Osteocyte (in vitro differentiated cells): Measurements from ENCODE around the gene ACLY. TPM values are rescaled to one million over a fixed set of nuclear protein-coding genes. Genes with fewer than 3 reads are reported as not detected.
A peak's percentile ranks its signal among the peaks of the same experiment; 100 is the strongest.

Experiments used
- DNase-seq: peaks from one replicate; pipeline ENCODE4 v3.0.0; 2021; ENCODE audit warnings: mixed read lengths; ENCODE audit not compliant: unreplicated experiment; ENCODE audit errors: extremely low spot score
- H3K27ac Mint-ChIP-seq: one replicate; pipeline ENCODE4 v1.8.0; 2021; ENCODE audit warnings: mild to moderate bottlenecking, mixed read lengths; ENCODE audit not compliant: unreplicated experiment
- H3K27me3 Mint-ChIP-seq: one replicate; pipeline ENCODE4 v1.8.0; 2021; ENCODE audit warnings: mixed read lengths; ENCODE audit not compliant: unreplicated experiment
- H3K36me3 Mint-ChIP-seq: one replicate; pipeline ENCODE4 v1.8.0; 2021; ENCODE audit warnings: mixed read lengths; ENCODE audit not compliant: unreplicated experiment
- H3K4me1 Mint-ChIP-seq: one replicate; pipeline ENCODE4 v1.8.0; 2021; ENCODE audit warnings: mixed read lengths; ENCODE audit not compliant: unreplicated experiment
- H3K4me3 Mint-ChIP-seq: one replicate; pipeline ENCODE4 v1.8.0; 2021; ENCODE audit warnings: mild to moderate bottlenecking, moderate library complexity, mixed read lengths; ENCODE audit not compliant: unreplicated experiment
- H3K9me3 Mint-ChIP-seq: one replicate; pipeline ENCODE4 v1.8.0; 2021; ENCODE audit warnings: mixed read lengths; ENCODE audit not compliant: unreplicated experiment
- CTCF ChIP-seq: fragments of 200-600 bp; sonication (generic); IDR thresholded peaks from 2 replicates; pipeline ENCODE4 v1.5.0; 2021; ENCODE audit warnings: antibody characterized with exemption, mild to moderate bottlenecking, moderate library complexity
- total RNA-seq: library from RNA; stranded (reverse); gene quantifications from 2 replicates; pipeline ENCODE4 v1.2.1, GENCODE V29; 2021

Gene ACLY
- total RNA-seq, 1 donor from 2014 or later = 141 TPM

- H3K4me3 Mint-ChIP-seq = no peak overlapping the region
- no peak for TF ChIP-seq CTCF
- H3K4me1 Mint-ChIP-seq = peaks cover 48% of the 10 kb centered on the region
- no peak for DNase-seq
- no peaks in the 10 kb centered on the region for H3K9me3 Mint-ChIP-seq
- peak overlapping the region; percentile 69 for H3K27ac Mint-ChIP-seq
- peaks cover 32% of the 10 kb centered on the region for H3K36me3 Mint-ChIP-seq
- H3K27me3 Mint-ChIP-seq = no peaks in the 10 kb centered on the region
These were observed 3.7 kb downstream of the ACLY start for GRCh38 chr17:41915020-41915419.

- H3K27me3 Mint-ChIP-seq = no peaks in the 10 kb centered on the region
- no peak overlapping the region for H3K4me3 Mint-ChIP-seq
- H3K27ac Mint-ChIP-seq = peak overlapping the region; percentile 48
- peaks cover 38% of the 10 kb centered on the region for H3K36me3 Mint-ChIP-seq
- peaks cover 45% of the 10 kb centered on the region for H3K4me1 Mint-ChIP-seq
- TF ChIP-seq CTCF = no peak
- no peaks in the 10 kb centered on the region for H3K9me3 Mint-ChIP-seq
- DNase-seq = no peak
These were observed 4.4 kb downstream of the ACLY start for GRCh38 chr17:41914358-41914766.

GRCh38 chr17:41913798-41914197, 5.0 kb downstream of the ACLY start:
- no peak overlapping the region for H3K4me3 Mint-ChIP-seq
- DNase-seq = no peak
- no peaks in the 10 kb centered on the region for H3K27me3 Mint-ChIP-seq
- no peaks in the 10 kb centered on the region for H3K9me3 Mint-ChIP-seq
- TF ChIP-seq CTCF = no peak
- peaks cover 44% of the 10 kb centered on the region for H3K4me1 Mint-ChIP-seq
- peak overlapping the region; percentile 34 for H3K27ac Mint-ChIP-seq
- peaks cover 39% of the 10 kb centered on the region for H3K36me3 Mint-ChIP-seq

GRCh38 chr17:41912925-41913324, 5.8 kb downstream of the ACLY start:
- no peak overlapping the region for H3K27ac Mint-ChIP-seq
- H3K4me3 Mint-ChIP-seq = no peak overlapping the region
- H3K9me3 Mint-ChIP-seq = no peaks in the 10 kb centered on the region
- H3K36me3 Mint-ChIP-seq = peaks cover 42% of the 10 kb centered on the region
- TF ChIP-seq CTCF = no peak
- peaks cover 46% of the 10 kb centered on the region for H3K4me1 Mint-ChIP-seq
- DNase-seq = no peak
- H3K27me3 Mint-ChIP-seq = no peaks in the 10 kb centered on the region

- Mint-ChIP-seq H3K9me3 (no peaks in the 10 kb centered on the region), H3K27me3 (no peaks in the 10 kb centered on the region), H3K4me1 (peaks cover 35% of the 10 kb centered on the region), H3K4me3 (no peak overlapping the region), H3K36me3 (peaks cover 49% of the 10 kb centered on the region), H3K27ac (peak overlapping the region; percentile 3)
- no peak for DNase-seq
- no peak for TF ChIP-seq CTCF
These were observed 7.9 kb downstream of the ACLY start for GRCh38 chr17:41910701-41911391.
